HG03354 (cell line): ENCODE measurements around the gene MMP7.
A peak's percentile ranks its signal among the peaks of the same experiment; 100 is the strongest.
"Not testable (repeated sequence)": the region's sequence is repeated elsewhere in the genome, so short reads cannot be mapped to it uniquely, and the experiment has no call there.

Source experiments
- ATAC-seq: cut with Tn5 transposase; IDR thresholded peaks from one replicate; pipeline ENCODE4 v1.9.1; 2021; ENCODE audit warnings: mild to moderate bottlenecking; ENCODE audit not compliant: unreplicated experiment, poor library complexity, severe bottlenecking

Gene MMP7

GRCh38 chr11:102545701-102546100, 15.2 kb upstream of the MMP7 start:
- ATAC-seq, result no peak

- ATAC-seq, result no peak
These were observed 14.0 kb upstream of the MMP7 start for GRCh38 chr11:102544594-102544993.

GRCh38 chr11:102539567-102539966, 9.0 kb upstream of the MMP7 start:
- ATAC-seq, result no peak

DNA sequence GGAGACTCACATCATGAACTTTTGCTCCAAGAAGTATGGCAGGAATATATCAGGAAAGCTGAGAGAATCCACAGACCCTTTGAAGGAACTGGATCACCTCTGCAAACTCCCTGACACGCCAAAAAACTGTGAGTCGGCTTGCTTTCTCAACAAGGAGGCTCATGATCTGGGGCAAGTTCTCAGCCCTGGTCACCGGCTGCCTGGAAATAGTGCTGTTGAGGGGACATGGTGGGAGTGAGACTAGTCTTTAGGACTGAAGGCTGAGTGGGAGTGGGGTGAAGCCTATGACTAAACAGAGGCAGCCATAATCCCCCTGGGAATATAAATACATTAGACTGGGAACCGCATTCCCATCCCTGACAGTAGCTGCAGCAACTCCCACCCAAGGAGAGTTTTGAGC, 8.4 kb upstream of the MMP7 start:
- ATAC-seq, result no peak

- ATAC-seq, result no peak
These were observed 3.8 kb upstream of the MMP7 start for GRCh38 chr11:102534261-102534872.

- ATAC-seq, result no peak
These were observed 1.9 kb downstream of the MMP7 start for GRCh38 chr11:102528618-102529017.

DNA sequence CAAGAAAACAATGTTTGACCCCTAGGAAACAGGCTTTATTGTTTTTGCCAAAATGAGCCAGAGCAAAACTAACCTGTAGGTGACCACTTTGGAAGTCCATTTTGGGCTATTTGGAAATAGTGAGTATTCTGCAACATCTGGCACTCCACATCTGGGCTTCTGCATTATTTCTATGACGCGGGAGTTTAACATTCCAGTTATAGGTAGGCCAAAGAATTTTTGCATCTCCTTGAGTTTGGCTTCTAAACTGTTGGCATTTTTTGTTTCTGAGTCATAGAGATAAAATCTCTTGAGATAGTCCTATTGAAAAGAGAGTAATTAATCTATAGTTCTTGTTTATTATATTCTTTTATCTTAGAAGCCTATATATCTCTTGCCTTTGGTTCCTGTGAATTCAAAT, 2.9 kb downstream of the MMP7 start:
- ATAC-seq, result no peak

- ATAC-seq, result no peak
These were observed 3.5 kb downstream of the MMP7 start for GRCh38 chr11:102527041-102527440.

- no peak for ATAC-seq
These were observed 6.7 kb downstream of the MMP7 start for GRCh38 chr11:102523887-102524286.

GRCh38 chr11:102523189-102523570, 7.4 kb downstream of the MMP7 start:
- no peak for ATAC-seq

DNA sequence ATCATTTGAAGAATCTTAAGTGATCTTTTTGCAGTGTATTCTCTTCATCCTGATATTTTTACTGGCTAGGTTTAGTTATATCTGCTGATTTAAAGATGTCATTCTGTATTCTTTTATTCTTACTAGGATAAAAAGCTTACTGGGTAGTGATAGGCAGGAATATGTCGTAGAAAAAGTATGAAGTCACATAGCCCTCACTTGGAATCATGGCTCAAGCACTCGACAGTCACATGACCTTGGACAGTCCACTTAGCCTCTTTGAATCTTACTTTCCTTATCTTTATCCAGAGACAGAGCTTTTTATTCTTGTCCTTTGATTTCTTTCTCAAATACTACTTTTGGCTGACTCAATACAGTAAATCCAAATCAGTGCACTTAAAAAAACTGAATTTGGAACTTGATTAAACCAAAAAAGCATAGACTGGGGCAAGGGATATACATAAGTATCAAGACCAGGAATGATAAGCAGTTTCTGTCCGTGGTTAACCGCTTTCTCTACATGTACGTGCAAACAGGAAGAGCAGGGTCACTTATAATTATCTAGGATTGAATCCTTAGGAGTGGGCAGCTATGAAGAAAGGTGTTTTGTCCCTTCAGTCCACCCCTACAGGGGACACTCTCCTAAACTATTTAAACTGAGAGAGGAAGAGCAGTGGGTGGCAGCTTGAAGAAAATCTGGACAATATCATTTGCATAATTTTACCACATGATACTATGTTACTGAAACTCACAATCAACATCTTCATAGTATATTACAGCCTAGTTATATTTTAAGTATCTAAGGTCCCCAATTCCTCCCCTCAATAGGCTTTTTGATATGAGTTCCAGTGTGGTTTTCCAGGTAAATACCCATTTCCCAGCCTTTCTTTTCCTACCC, 8.0 kb downstream of the MMP7 start:
- ATAC-seq, result peak; percentile 67

DNA sequence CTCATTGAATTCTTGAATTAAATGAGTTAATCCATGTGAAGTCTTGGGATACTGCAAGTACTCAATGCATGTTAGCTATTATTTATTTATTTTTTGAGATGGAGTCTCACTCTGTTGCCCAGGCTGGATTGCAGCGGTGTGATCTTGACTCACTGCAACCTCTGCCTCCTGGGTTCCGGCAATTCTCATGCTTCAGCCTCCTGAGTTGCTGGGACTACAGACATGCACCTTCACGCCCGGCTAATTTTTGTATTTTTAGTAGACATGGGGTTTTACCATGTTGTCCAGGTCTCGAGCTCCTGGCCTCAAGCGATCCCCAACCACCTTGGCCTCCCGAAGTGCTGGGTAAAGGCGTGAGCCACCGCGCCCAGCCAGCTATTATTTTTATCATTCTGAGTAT, 9.4 kb downstream of the MMP7 start:
- no peak for ATAC-seq

DNA sequence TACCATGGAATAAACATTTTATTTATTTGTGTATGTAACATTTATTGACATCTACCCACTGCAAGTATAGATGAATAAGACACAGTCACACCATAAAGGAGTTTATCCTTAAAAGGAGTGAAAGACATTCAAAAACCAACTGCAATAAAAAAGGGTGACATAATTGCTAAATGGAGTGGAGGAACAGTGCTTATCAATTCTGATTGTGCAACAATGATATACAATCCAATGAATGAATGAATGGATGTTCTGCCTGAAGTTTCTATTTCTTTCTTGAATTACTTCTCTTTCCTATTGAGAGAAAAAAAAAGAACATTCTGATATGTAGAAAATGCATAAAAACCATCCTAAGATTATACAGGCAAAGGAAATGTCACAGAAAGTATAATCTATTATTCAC, 10.0 kb downstream of the MMP7 start:
- no peak for ATAC-seq

DNA sequence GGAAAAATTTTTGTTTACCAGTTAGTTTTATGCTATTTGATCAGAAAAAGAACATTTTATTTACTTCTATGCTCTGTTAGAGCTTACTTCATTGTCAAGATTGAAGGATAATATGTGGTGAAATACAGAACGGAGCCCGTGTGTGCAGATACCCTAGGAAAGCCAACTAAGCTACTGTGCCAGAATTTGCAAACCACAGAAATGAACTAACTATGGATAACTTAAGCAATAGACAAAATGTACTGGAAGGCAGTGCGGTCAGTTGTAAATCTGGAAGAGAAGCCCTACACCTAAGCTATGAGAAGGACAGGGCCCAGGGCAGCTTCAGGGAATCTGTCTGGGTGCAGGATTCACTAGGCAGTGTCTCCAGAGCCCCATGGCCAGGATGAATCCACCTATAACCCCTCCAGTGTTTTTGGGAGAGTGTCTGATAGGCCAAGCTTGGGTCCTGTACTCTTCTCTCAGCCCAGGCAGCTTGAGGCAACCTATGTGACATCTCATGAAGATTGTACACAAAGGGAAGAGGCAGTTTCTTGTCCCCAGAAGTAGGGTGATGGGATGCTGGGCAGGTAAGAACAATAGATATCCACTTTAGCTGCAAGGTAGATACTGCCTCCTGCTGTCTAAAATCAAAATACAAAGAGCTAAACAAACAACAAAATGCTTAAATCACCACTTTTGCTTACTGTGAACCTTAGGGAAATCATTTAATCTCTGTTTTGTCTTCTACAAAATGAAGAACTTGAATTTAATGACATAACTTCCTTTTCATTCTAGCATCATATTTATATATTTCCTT, 12.1 kb downstream of the MMP7 start:
- ATAC-seq, result no peak

DNA sequence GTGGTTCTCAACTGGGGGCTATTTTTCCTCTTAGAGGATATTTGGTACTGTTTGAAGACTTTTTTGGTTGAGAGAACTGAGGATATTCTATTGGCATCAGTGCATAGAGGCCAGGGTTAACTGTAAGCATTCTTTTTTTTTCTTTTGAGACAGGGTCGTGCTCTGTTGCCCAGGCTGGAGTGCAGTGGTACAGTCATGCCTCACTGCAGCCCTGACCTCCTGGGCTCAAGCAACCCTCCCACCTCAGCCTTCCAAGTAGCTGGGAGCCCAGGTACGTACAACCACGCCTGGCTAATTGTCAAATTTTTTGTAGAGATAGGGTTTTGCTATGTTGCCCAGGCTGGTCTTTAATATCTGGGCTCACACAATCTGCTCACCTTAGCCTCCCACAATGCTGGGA, 12.9 kb downstream of the MMP7 start:
- ATAC-seq, result no peak

DNA sequence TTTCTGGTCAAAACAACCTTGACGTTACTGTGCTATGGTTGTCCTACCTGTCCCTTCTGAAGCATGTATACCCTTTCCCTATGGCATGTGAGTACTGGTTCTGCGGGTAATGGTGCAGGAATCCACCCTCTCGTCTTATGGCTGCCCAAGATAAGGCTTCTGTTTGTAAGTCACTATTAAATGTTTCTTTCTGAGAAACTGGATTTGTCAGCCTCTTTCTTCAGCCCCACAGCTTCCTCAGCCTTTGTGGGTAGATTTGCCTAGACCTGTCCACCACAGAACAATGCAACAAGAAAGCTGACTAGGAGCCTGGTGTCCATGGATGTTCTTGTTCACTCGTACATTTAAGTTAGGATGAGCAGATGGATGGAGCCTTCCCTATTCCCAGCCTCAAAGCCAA, 14.4 kb downstream of the MMP7 start:
- ATAC-seq, result no peak

DNA sequence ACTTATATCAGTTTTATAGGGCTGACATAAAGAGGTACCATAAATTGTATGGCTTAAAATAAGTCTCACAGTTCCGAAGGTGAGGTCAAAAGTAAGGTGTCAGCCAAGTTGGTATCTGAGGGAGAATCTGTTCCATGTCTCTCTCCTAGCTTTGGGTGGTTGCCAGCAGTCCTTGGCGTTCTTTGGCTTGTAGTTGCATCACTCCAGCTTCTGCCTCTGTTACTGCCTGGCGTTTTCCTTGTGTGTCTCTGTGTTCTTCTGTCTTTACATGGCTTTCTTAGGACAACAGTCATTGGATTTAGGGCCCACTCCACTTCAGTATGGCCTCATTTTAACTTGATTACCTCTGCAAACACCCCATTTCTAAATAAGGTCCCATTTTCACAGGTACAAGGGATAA, 16.7 kb downstream of the MMP7 start:
- ATAC-seq, result no peak

DNA sequence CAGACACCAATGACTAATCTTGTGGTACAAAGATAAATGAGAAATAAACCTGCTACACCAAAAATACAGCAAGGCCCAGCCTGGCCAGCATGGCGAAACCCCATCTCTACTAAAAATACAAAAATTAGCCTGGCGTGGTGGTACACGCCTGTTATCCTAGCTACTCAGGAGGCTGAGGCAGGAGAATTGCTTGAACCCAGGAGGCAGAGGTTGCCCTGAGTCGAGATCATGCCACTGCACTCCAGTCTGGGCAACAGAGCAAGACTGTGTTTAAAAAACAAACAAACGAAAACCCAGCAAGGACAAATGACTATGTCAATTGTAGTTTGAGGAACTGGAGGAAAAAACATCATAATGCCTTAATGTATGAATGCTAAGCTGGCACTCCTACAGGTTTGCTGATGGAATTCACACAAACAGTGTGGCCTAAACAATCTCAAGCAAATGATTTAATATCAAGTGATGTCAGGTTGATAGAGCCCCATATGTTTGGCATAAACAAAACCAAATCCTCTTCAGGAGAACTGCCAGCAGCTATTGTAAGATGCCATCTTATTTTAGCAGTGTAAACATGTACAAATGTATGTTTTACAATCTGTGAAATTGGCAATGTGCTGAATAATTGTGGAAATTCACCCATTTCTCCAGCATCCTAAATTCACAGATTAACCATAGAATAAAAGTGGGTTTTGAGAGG, 20.0 kb downstream of the MMP7 start:
- no peak for ATAC-seq

GRCh38 chr11:102502831-102503230, 27.7 kb downstream of the MMP7 start:
- not testable (repeated sequence) for ATAC-seq

GRCh38 chr11:102500829-102501228, 29.7 kb downstream of the MMP7 start:
- ATAC-seq, result no peak
